ENCODE measurements around the gene CDKAL1.

The CDKAL1 gene

DNA sequence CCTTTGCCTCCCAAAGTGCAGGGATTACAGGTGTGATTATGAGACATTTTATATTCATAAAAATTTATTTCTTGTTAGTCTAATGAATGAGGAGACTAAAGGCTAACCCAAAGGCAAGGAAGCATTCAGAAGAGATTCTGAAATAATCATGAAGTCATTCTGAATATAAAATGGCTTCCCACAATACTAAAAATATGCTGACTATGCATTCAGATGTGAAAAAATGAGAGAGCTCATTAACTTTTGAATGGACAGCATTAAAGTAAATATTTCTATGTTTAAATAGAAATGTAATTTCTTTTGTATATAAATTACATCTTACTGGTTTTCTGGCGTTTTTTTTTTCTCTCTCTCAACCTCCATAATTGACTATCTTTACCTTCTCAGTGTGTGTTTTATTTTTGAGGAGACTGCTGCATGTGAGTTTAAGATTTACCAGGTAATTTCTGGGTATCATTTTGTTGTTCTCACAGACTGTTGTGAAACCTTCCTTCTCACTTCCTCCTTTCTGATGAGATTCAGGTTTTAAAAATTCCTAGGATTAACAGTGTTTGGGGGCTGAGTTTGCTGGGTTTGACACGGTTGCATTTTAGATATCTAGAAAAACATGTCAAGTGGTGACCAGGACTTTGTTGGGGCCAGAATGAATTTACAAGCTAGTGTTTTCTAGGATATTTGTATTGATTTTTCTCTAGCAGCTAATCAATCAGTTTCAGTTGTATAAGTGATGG is 316.6 kb downstream of the CDKAL1 start:
- no peak for DNase-seq

DNA sequence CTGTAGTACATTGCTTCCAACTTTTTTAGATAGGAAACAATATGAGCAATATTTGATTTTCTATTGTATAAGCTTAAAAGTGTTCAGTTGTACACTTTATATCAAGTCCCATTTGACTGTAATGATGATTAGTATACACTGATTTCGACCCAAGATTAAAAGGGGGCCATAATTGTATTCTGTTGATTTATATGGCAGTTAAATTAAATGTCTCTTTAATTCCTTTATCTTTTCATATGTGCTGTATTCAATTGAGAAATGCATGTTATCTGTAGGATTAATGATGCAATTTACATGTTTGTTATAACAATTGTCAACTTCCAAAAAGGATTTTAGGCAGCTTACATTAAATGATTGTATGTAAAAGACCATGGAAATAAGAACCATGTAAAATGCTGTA is 317.5 kb downstream of the CDKAL1 start:
- DNase-seq = no peak

DNA sequence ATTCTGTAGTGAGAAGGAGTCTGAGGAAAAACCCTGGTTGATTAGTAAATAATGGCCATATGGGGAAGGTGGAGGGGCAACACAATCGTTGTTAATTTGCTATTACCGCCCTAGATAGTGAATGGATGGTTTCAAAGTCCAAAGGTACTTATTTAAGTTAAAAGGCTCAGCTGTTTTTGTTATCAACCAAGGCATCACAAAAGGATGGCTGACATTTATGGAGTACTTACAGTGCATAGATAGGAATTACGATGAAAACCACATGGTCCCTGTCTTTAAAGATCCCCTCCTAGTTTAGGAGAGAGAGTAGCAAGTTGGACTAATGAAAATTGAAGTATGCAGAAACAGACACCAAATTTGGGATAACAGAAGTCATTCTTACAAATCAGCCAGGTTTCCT is 319.6 kb downstream of the CDKAL1 start:
- DNase-seq = no peak

DNA sequence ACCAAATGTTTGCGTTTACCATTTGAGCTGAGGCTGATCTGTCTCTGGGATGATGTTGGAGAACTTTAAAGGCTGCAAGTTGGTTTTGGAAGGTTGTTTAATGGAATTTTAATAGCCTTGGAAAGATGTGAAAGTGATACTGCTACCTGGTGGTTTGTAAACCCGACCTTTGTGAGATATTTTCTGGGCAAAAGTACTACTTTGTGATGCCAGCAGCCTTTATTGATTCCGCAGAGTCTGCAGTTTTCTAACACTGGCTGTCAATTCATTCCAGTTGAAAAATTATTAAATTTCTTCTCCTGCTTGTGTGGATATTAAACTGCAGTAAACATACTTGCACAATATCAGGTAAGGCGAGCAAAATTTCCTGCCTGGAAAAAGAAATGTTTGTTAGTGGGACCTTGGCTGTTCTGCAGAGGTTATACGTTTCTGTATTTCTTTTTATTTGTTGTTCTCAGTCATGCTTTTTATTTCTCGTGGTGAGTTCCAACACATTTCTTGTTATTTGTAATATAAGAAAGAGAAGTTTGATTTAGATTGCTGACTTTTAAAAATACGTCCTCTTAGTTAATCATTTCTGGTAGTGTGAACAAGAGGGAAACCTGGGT is 322.5 kb downstream of the CDKAL1 start:
- DNase-seq = no peak

DNA sequence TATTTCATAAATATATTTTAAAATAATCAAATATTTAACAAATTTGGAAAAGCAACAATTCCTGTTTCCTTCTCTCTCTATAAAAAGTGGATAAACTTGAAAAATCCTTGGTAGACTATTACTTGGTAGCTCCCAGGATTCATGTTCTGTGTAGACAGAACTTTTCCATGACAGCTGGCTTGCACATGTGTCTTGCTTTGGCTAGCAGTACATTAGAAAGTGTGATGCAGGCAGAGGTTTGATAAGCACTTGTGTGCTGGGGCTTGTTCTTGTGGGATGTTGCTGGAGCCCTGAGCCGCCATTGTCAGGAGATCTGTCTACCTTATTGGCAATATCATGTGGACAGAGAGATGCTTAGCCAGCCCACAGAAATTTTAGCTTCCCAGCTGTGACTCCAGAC is 327.2 kb downstream of the CDKAL1 start:
- DNase-seq = no peak

DNA sequence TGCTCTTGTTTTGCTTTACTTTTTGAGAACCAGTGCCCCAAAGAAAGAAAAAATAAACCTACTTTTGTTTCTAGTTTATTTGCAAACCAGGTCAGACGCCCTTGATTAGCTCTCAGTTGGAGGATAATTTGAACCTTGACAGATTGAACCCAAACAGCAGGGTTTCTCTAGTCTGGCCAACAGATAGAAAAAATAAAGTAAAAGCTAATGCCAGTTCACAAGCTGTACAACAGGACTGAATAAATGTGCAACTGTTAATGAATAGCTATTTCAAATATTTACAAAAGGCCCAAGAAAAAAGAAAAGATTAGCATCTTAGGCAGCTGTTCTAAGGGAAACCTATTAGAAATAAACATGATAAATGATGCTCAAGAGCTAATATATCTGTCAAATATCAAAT is 331.8 kb downstream of the CDKAL1 start:
- no peak for DNase-seq

DNA sequence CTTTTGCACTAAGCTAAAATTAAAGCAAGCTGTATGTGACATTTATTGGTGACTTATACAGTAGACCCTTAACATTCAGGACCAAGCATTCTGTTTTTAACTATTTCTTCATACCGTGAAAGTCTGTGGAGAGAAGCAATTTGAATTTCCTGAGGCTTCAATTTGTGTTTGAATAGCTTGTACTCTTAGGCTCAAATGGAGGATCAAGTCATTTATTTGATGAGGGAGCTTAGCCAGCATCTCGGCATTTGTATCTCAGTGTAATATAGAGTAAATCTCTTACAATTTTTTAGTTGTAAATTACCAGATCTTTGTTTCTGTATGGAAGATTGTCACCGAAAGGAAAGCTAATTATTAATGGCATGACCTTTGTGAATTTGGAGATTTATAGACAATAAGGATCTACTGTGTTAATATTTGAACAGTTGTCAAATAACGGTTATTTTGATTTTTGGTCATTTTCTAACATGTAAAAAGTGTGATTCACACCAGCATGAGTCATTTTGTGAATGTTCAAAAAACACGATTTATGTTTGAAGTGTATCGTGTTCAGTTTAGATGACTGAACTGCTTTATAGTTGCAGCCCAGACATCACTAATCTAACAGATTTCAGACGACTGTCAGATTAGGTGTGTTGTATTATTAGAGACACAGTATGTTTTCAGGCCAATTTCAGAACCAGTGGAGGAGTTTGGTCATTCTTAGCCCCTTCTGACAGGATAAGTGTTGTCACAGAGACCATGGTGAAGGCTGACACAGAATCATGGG is 332.9 kb downstream of the CDKAL1 start:
- DNase-seq = no peak

DNA sequence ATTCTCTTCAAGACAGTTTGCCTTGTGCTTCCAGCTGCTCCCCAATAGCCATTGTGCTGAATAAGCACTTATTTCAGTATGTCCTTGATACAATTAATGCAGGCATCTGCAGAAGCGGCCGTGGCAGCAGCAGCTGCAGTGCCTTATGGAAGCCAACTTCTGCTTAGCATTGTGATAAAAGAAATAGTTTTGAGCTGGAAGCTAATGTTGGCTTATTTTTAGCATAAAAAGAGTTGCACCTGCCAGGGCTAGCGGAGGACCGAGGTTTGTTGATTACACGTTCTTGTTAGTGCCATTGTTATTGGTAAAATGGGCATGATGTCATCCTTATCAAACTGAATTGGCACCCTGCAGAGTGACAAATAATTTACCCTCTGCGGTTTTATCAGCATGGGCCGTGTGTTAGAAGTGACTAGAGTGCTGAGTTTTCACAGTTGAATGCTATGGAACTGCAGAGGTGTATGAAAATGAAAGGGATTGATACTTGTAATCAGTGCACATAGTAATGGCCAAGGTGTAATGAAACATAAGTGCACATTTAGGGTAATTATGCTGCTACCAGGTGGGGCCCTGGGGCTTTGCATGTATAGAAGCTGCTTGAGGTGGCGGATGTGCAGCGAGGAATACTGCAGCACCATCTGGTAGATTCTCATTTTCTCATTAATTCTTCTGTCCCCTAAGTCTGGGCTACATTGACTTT is 334.3 kb downstream of the CDKAL1 start:
- DNase-seq = no peak

DNA sequence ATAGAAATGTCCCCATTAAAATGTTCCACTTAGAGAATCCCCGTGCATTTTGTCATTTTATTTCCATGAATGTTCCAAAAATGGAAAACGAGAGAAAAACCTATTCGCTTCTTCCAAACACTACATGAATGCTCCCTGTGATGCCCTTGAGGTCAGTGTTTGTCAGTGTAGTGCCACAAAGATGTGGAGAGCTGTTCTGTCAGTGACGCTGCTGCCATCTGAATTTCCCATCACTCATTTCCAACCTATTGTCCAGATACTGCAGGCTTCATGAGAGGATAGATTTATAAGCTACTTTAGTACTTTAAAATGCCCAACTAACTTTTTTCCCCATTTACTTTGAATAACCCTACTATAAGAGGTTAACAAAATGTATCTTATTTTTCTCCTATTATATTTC is 335.8 kb downstream of the CDKAL1 start:
- DNase-seq = no peak

DNA sequence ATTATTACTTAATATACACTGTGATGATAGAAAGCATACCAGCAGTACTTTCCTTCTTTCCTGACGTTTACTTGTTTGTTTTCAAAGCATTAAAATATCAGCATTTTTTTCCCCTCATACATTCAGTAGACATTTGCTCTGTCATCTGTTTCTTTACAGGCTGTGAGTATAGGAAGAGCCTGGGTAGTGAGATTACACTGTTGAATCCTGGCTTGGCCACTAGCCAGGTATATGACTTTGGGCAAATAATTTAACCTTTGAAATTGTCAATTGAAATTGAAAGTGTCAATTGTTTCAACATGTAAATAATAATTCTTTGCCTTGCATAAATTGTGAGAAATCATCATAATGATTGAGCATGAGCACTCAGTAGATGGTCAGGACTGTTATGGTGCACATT is 336.2 kb downstream of the CDKAL1 start:
- no peak for DNase-seq

DNA sequence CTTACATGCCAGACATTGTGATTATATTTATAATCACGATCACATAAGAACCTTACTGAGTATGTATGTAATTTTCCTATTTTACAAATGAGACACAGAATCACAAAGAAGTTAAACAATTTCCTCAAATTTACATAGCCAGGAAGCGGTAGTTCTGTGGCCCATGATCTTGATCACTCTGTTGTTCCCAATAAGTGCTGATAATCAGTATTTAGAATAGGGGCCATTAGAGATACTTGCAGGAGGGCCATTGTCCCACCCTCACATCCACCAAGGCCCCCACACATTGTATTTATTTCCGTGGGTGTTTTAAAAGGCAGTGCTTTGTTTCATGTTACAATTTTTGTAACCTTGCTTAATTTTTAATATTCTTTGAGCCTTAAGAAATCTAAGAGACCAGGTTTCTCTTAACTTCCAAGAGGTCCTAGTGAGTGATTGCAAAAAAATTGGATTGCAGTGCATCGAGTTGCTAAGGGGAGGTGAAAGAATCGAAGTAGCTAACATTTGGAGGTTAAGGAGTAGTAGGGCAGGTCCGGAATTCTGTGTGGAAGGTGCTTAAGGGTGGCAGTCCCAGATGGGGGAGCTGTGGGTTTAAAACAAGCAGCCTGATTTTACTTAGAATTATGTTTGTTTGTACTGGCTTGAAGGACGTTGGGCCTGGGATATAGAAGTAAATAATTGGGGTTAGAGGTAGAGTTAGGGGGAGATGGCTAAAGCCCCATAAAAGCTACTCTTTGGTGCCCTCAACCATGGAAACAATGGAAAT is 339.4 kb downstream of the CDKAL1 start:
- no peak for DNase-seq

DNA sequence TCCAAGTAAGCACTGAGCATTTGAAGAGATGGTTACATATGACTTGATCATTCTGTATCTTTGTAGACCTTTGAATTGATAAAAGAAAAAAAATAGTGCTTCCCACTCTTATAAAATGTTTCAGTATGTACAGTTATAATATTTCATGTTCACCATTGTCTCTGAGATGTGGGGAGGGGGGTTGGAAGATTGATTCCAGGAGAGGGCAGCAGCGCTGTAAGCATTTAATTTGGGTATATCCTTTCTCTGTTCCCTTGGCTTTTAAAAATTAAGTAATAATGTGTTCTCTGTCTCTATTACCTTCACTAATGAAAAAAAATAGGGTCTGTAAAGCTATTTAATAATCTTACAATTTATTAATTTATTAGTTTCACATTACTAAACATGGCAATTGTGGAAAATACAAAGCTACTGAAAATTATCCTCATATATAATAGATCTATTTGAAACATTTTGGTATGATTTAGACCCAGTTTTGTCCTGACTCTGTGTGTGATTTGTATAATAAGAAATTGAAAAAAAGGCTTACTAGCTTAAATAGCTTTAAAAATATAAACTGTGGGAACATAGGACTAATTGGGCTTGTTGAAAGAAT is 341.2 kb downstream of the CDKAL1 start:
- DNase-seq = no peak

DNA sequence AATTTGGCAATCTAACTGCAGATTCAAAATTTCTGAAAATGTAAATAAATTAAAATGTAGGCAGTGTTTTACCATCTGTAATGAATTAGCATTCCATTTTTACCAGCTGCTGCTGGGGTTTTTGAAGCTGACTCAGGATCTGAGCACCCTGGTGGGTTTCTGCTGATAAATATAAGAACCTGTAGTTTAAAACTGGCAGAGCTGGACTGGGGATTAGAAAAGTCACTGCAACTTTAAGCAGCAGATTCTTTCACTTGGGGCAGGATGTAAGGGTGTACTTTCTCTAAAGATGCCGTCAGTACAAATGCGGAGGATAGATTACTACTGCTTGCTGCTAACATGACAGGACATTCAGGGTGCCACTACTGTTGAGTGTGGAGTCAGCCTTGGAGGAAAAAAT is 341.8 kb downstream of the CDKAL1 start:
- no peak for DNase-seq

DNA sequence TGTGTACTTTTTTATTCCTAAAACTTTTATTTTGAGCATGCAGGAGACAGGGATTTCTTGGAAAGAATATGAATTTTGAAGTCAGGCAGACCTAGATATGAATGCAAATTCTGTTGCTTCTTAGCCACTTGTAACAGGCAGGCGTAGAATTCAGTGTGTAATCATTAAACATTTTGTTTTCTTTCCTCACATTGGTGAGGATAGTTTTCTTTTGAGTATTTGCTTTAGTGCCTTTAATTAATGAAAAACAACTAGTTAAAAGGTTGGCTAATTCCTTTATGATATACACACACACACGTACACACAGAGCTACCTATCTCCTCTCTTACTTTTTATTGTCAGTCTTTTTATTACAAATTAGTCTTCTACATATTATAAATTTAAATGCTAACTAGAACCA is 342.3 kb downstream of the CDKAL1 start:
- no peak for DNase-seq

DNA sequence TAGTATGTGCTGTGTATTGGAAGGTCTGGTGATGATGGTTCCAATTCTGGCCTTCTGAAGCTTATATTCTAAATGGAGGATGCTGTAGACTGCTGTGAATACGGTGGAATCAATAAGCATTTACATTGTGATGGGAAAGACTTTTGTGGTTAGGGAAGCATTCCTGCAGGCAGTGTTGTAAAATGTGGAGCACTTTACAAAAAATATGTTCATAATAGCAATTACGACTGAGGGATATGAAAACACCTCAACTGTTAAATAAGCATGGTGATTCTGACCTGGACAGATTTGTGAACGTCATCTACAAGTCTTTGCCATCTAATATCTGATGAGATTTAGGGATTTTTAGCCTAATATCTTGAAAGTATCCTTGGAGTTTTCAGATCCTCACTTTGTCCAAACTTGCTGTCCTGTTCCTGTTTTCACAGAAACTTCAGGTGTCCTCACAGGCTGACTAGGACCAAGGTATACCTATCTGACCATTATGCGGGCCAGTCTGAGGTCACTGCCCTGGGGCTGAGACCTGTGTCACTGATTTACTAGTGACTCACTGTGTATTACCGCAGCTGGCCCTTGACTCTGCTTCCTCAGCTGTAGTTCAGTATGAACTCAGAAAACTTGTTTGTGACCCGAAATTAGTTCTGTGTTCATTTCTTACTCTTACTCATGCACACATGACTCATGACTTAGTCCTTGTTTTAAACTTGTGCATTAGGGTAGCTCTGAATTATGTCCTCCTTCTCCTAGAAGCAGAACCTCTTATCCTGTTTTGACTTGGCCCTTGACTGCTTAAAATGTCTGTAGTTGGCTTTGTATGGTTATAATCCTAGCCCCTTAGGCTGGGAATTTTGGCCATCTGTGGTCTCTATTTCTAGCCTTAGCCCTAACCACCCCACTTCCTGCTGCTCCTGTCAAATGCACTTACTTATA is 343.0 kb downstream of the CDKAL1 start:
- DNase-seq = peak; percentile 42

DNA sequence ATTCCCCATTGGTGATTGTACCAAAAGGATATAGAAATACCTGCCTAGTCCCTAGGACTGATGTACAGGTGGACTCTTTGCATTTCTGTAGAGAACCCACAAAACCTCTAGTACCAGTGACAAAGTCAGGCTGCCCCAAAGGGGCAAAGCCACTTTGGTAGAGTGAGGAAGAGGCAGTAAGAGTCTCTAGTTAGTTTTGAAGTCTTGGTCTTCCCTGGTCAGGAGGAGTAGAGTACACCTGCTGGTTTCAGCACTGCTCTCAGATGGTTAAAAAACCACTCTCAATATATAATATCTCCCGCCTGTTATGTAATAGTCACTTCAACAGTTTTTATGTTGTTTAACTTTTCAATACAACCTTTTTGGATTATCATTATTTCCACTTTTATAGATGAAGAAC is 344.9 kb downstream of the CDKAL1 start:
- DNase-seq = no peak

DNA sequence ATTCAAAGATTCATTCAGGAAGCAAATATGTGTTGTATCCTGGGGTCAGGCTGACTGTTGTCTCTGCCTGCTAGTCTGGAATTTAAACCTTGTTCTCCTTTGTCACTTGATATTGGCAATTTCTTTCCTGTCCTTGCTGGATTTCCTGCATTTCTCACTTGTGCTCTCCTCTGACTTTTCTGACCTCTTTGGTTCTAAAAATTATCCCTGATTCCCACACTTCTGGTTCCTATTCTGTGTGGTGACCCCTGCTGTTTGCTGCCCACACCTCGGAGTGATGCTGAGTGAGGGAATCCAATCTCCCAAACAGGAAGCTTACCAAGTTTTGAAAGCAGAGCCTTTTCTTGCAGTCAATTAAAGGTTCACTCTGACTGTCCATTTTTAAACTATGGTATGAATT is 345.3 kb downstream of the CDKAL1 start:
- DNase-seq = no peak

DNA sequence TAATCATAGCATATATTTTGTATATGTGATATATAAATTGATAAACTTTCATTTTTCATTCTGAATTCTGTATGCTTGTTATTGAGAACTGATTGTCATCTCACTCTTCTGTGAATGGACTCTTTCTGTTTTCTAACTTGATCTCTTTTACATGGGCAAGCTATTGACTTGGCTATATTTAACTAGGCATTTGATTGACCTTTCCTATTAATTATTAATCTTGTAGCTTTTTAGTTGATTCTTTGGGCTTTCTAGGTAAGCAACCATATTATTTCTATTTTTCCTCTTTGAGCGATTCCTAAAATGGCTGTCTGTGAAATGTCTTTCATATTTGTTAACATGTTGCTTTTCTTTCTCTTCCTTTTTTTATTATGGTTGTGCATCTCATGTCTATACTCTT is 347.1 kb downstream of the CDKAL1 start:
- DNase-seq = no peak

DNA sequence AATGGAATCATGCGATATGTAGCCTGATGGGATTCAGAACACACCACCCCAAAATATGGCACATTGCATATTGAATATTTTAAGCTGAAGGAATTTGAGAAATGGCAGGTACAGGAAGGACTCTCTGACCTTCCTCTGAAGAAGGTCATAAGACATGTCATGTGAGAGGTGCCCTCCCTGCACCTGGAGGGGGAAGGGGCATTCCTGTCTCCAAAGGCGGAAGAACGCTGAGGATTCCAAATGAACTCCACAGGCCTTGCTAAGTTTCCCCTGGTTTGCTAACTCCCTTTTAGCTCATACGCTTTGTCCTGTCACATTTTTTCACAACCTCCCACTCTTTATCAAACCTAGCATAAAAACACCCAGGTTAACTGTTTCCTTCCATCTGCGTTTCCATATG is 347.8 kb downstream of the CDKAL1 start:
- DNase-seq = no peak

DNA sequence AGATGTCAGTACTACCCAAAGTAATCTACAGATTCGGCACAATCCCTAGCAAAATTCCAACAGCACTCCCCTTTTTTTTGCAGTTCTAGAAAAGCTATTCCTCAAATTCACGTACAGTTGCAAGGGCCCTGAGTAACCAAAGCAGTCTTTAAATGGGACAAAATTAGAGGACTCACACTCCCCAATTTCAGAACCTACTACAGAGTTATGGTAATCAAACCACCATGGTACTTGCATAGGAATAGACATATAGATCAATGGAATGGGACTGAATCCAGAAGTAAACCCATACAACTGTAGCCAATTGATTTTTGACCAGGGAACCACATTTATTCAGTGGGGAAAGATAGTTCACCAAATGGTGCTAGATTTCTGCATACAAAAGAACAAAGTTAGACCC is 350.8 kb downstream of the CDKAL1 start:
- no peak for DNase-seq

DNA sequence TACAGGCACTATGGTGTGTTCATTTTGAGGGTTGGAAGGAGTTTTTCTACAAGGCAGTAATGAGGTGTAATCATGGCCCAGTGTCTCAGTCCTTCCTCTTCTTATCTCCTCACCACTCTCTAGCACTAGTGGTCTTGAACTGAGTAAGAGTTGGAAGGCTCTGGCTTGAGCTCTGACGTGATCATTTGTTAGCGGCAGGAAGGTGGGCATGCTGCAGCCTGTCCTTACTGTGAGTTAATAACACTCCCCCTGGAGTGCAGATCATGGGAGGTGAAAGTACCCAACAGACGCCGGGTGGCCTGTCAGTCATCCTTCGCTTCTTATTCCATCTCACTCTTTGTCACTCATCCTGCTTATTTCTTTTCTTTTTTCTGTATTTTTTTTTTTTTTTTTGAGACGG is 356.9 kb downstream of the CDKAL1 start:
- no peak for DNase-seq

All from activated CD4-positive, alpha-beta T cell treated with anti-CD3 and anti-CD28 coated beads for 48 hours (primary cell).